Ascending aorta (tissue), 2 donors: ENCODE results near the gene CTNNA2. TPM values are rescaled to one million over a fixed set of nuclear protein-coding genes. Genes with fewer than 3 reads are reported as not detected.

Source experiments
- DNase-seq, 2 donors: peaks; one replicate each; pipeline ENCODE4 v3.0.0-alpha.2; 2019; ENCODE audit warnings: low spot score in 2 of 2
- H3K27ac ChIP-seq, 2 donors: fragments of 200-600 bp; sonication (generic); one replicate each; pipeline ENCODE4 v1.5.1; 2016 to 2017; ENCODE audit warnings: mild to moderate bottlenecking in 1 of 2
- H3K27me3 ChIP-seq: fragments of 200-600 bp; sonication (generic); one replicate; pipeline ENCODE4 v1.5.1; 2017
- H3K36me3 ChIP-seq, 2 donors: fragments of 200-600 bp; sonication (generic); one replicate each; pipeline ENCODE4 v1.5.1; 2016
- H3K4me1 ChIP-seq, 2 donors: fragments of 200-600 bp; sonication (generic); one replicate each; pipeline ENCODE4 v1.5.1; 2016 to 2017; ENCODE audit warnings: mild to moderate bottlenecking in 1 of 2
- H3K4me3 ChIP-seq, 2 donors: fragments of 200-600 bp; sonication (generic); one replicate each; pipeline ENCODE4 v1.5.1; 2016 to 2017; ENCODE audit warnings: mild to moderate bottlenecking in 1 of 2
- H3K9me3 ChIP-seq, 2 donors: fragments of 200-600 bp; sonication (generic); one replicate each; pipeline ENCODE4 v1.5.1; 2016
- CTCF ChIP-seq, 3 experiments: fragments of 200-600 bp in 2 of 3; fragments of 450-650 bp in 1 of 3; sonication (generic) in 2 of 3; IDR thresholded peaks; one replicate each; pipeline ENCODE4 v1.5.1; 2016 to 2019; ENCODE audit warnings: antibody characterized with exemption in 3 of 3, mild to moderate bottlenecking in 1 of 3, moderate library complexity in 1 of 3
- intact Hi-C: fragments of 100-400 bp; cut with DNase I; formaldehyde crosslinking; loops from one replicate; pipeline ENCODE4 v1.15.1; 2023
- total RNA-seq: library from RNA; depleted of rRNA; stranded (reverse); fragments of >200 nt; gene quantifications from one replicate; pipeline ENCODE4 v1.1.0, GENCODE V29; 2016

CTNNA2 gene
- total RNA-seq, 1 donor from 2014 or later, result not detected

- no peak for DNase-seq
- Histone ChIP-seq H3K36me3 (no peaks in the 10 kb centered on the region), H3K9me3 (no peaks in the 10 kb centered on the region), H3K4me3 (no peak overlapping the region), H3K27ac (no peak overlapping the region), H3K27me3 (no peaks in the 10 kb centered on the region), H3K4me1 (no peaks in the 10 kb centered on the region)
- no peak for TF ChIP-seq CTCF (IDR thresholded peaks at IDR 0.05)
- intact Hi-C loops, result no loop called here
Measured at GRCh38 chr2:79612999-79613398, 100.1 kb downstream of the CTNNA2 start.

- no peak for DNase-seq
- H3K27ac ChIP-seq, result no peak overlapping the region
- H3K9me3 ChIP-seq, result no peaks in the 10 kb centered on the region
- no peaks in the 10 kb centered on the region for H3K4me1 ChIP-seq
- H3K27me3 ChIP-seq, result no peaks in the 10 kb centered on the region
- no peak overlapping the region for H3K4me3 ChIP-seq
- no peaks in the 10 kb centered on the region for H3K36me3 ChIP-seq
- intact Hi-C loops, result no loop called here
- TF ChIP-seq CTCF (IDR thresholded peaks at IDR 0.05), result no peak
Measured at GRCh38 chr2:79619442-79619841, 106.6 kb downstream of the CTNNA2 start.

- no peaks in the 10 kb centered on the region for H3K27me3 ChIP-seq
- no peak overlapping the region for H3K27ac ChIP-seq
- no peaks in the 10 kb centered on the region for H3K9me3 ChIP-seq
- no peaks in the 10 kb centered on the region for H3K36me3 ChIP-seq
- no peaks in the 10 kb centered on the region for H3K4me1 ChIP-seq
- no peak for TF ChIP-seq CTCF (IDR thresholded peaks at IDR 0.05)
- intact Hi-C loops, result no loop called here
- no peak for DNase-seq
- H3K4me3 ChIP-seq, result no peak overlapping the region
Measured at GRCh38 chr2:79619976-79620375, 107.1 kb downstream of the CTNNA2 start.

- no peaks in the 10 kb centered on the region for H3K36me3 ChIP-seq
- TF ChIP-seq CTCF (IDR thresholded peaks at IDR 0.05), result no peak
- H3K9me3 ChIP-seq, result no peaks in the 10 kb centered on the region
- H3K27ac ChIP-seq, result no peak overlapping the region
- no peaks in the 10 kb centered on the region for H3K27me3 ChIP-seq
- H3K4me3 ChIP-seq, result no peak overlapping the region
- intact Hi-C loops, result no loop called here
- DNase-seq, result no peak
- H3K4me1 ChIP-seq, result no peaks in the 10 kb centered on the region
Measured at GRCh38 chr2:79620679-79621078, 107.8 kb downstream of the CTNNA2 start.

GRCh38 chr2:79621252-79621651, 108.4 kb downstream of the CTNNA2 start:
- no peaks in the 10 kb centered on the region for H3K9me3 ChIP-seq
- no peak overlapping the region for H3K27ac ChIP-seq
- no peak for TF ChIP-seq CTCF (IDR thresholded peaks at IDR 0.05)
- H3K36me3 ChIP-seq, result no peaks in the 10 kb centered on the region
- intact Hi-C loops, result no loop called here
- no peak for DNase-seq
- H3K27me3 ChIP-seq, result no peaks in the 10 kb centered on the region
- H3K4me3 ChIP-seq, result no peak overlapping the region
- H3K4me1 ChIP-seq, result no peaks in the 10 kb centered on the region

- Histone ChIP-seq H3K4me1 (no peaks in the 10 kb centered on the region), H3K27ac (no peak overlapping the region), H3K27me3 (no peaks in the 10 kb centered on the region), H3K36me3 (no peaks in the 10 kb centered on the region), H3K4me3 (no peak overlapping the region), H3K9me3 (no peaks in the 10 kb centered on the region)
- intact Hi-C loops, result no loop called here
- no peak for TF ChIP-seq CTCF (IDR thresholded peaks at IDR 0.05)
- no peak for DNase-seq
Measured at GRCh38 chr2:79621755-79622154, 108.9 kb downstream of the CTNNA2 start.
